Measurements from ENCODE around the gene NCKAP1.

DNA sequence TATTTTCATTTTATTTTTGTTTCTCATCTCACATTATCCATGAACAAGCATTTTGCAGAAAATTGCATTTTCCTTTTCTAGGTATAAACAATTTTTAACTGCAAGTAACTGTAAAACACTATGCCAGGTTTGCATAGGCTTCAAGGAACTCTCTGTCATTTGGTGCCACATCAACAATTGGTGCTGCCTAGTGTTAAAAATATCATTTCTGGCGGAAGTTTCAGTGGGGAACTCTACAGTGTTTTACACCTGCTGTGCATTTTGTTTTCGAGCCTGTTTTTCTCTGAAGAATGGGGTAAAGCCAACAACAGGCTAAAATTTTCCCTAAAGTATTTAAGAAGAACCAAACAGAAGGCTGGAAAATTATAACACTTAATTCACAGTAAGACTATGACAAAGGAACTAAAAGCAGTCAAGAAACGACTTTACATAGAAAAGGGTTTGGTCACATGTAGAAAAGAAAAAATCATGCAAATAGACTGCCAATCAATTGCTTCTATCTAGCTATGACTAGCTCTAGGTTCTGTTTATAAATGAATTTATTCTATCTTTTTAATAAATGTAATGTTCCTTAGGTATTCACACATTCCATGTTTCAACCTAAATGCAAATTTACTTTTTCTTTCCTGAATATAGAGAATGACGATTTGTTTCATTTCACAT lies 150.4 kb downstream of the NCKAP1 start:
- TF ChIP-seq, protein P1, sequence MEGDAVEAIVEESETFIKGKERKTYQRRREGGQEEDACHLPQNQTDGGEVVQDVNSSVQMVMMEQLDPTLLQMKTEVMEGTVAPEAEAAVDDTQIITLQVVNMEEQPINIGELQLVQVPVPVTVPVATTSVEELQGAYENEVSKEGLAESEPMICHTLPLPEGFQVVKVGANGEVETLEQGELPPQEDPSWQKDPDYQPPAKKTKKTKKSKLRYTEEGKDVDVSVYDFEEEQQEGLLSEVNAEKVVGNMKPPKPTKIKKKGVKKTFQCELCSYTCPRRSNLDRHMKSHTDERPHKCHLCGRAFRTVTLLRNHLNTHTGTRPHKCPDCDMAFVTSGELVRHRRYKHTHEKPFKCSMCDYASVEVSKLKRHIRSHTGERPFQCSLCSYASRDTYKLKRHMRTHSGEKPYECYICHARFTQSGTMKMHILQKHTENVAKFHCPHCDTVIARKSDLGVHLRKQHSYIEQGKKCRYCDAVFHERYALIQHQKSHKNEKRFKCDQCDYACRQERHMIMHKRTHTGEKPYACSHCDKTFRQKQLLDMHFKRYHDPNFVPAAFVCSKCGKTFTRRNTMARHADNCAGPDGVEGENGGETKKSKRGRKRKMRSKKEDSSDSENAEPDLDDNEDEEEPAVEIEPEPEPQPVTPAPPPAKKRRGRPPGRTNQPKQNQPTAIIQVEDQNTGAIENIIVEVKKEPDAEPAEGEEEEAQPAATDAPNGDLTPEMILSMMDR (IDR thresholded peaks at IDR 0.05; ENCODE audit: insufficient read depth, low read length), result no peak
- TF ChIP-seq POLR2AphosphoS5 (IDR thresholded peaks at IDR 0.05; ENCODE audit: low read depth), result no peak
